HFFc6 (cell line): ENCODE results near the gene ABCF2. TPM values are rescaled to one million over a fixed set of nuclear protein-coding genes. Genes with fewer than 3 reads are reported as not detected.

Experiments used
- DNase-seq: peaks from one replicate; pipeline ENCODE4 v3.0.0-alpha.2; 2018
- H3K27ac Mint-ChIP-seq: 2 replicates; pipeline ENCODE4 v1.8.0; 2020; ENCODE audit warnings: mild to moderate bottlenecking, mixed read lengths
- H3K27me3 Mint-ChIP-seq: 2 replicates; pipeline ENCODE4 v1.8.0; 2021; ENCODE audit warnings: mild to moderate bottlenecking, moderate library complexity, mixed read lengths; ENCODE audit not compliant: insufficient read depth
- H3K36me3 Mint-ChIP-seq: 2 replicates; pipeline ENCODE4 v1.8.0; 2021; ENCODE audit warnings: low read depth, mixed read lengths
- H3K4me1 Mint-ChIP-seq: 2 replicates; pipeline ENCODE4 v1.8.0; 2020; ENCODE audit warnings: low read depth, mixed read lengths
- H3K4me3 Mint-ChIP-seq: 2 replicates; pipeline ENCODE4 v1.8.0; 2020; ENCODE audit warnings: mild to moderate bottlenecking, moderate library complexity, mixed read lengths
- H3K9me3 Mint-ChIP-seq: 2 replicates; pipeline ENCODE4 v1.8.0; 2020; ENCODE audit warnings: mild to moderate bottlenecking, mixed read lengths
- long read RNA-seq: library from polyadenylated mRNA; unstranded; transcript quantifications from one replicate; pipeline ENCODE4 v2.0.0, GENCODE V29; 2019
- total RNA-seq, 6 experiments: library from RNA; stranded (reverse); fragmentation: NEBNext Ultra II Directional; extraction: Animal tissue kit (Norgen Biotek cat#: 25700); gene quantifications; 2 replicates in 1 of 6; 3 replicates in 5 of 6; pipeline ENCODE4 v1.2.3, GENCODE V29; 2021
- TF ChIP-seq, protein P1 (sequence below): fragments of 200-600 bp; sonication (generic); IDR thresholded peaks from 2 replicates; pipeline ENCODE4 v1.5.0; 2021; ENCODE audit warnings: antibody characterized with exemption, mild to moderate bottlenecking

The ABCF2 gene
- total RNA-seq, result 10 to 100 TPM; 63.8 to 79.7 (median 67.8) TPM
- long read RNA-seq, transcript ABCF2-201 (15 exons, 3,546 nt), result major isoform, 87 of 98 reads
- long read RNA-seq, partial matches to known transcripts, result 11 of 98 reads
- long read RNA-seq, other reads (novel, unspliced or antisense), result 0 of 98 reads

DNA sequence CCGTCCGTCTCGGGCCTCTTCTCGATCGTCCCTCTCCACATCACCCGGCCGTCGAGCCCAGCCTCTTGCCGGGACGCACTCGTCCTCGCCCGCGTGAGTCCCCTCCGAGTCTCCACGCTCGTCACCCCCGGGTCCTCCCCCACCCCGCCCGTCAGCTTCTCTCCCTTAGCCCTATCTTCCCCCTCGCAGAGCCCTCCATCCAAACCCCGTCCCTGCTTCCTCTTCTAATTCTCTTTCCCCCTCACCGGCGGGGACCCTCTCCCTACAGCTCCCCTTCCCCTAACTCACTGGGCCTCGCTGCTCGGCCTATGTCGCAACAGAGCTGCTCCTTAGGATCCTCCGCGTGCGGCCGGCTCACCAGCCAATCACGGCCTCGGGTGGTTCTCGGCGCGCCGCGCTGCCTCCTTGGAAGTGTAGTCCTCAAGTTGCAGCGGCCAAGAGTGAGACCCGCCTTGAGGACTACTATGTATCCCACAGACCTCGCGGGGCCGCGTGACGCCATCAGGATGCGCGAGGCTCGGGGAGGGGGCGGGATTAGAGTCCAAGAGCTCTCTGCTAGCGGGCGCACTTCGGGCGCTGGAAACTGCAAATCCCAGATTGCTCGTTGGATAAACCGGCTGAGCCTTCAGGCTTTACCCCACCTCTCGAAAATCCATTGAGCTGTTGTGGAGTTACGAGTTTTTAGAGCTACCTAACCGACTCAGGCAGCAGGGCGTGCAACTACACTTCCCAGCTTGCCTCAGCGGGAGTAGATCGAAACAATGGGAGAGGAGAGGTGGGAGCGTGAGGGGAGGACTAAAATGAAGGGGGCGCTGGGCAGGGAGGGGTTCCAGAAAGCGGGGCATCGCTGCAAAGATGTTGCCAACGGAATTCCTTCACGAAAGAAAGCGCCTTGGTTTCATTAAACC lies at the start of gene ABCF2:
Gene ABCF2 (minus strand): TSS at position 331 of the 908 bp plus-strand sequence. CDS start 747 bp downstream, outside the sequence.
- no peaks in the 10 kb centered on the region; the same call in 1 of the 2 replicates for H3K27me3 Mint-ChIP-seq
- H3K4me1 Mint-ChIP-seq, result peaks cover 44% of the 10 kb centered on the region
- H3K4me3 Mint-ChIP-seq, result peak within 1 kb of the TSS; percentile 97
- TF ChIP-seq, protein P1, sequence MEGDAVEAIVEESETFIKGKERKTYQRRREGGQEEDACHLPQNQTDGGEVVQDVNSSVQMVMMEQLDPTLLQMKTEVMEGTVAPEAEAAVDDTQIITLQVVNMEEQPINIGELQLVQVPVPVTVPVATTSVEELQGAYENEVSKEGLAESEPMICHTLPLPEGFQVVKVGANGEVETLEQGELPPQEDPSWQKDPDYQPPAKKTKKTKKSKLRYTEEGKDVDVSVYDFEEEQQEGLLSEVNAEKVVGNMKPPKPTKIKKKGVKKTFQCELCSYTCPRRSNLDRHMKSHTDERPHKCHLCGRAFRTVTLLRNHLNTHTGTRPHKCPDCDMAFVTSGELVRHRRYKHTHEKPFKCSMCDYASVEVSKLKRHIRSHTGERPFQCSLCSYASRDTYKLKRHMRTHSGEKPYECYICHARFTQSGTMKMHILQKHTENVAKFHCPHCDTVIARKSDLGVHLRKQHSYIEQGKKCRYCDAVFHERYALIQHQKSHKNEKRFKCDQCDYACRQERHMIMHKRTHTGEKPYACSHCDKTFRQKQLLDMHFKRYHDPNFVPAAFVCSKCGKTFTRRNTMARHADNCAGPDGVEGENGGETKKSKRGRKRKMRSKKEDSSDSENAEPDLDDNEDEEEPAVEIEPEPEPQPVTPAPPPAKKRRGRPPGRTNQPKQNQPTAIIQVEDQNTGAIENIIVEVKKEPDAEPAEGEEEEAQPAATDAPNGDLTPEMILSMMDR, result no peak; the same call in 1 of the 2 replicates
- H3K36me3 Mint-ChIP-seq, result peaks cover 35% of the 10 kb centered on the region
- DNase-seq, result peak; percentile 98
- peak within 1 kb of the TSS; percentile 96 for H3K27ac Mint-ChIP-seq
- H3K9me3 Mint-ChIP-seq, result no peaks in the 10 kb centered on the region

DNA sequence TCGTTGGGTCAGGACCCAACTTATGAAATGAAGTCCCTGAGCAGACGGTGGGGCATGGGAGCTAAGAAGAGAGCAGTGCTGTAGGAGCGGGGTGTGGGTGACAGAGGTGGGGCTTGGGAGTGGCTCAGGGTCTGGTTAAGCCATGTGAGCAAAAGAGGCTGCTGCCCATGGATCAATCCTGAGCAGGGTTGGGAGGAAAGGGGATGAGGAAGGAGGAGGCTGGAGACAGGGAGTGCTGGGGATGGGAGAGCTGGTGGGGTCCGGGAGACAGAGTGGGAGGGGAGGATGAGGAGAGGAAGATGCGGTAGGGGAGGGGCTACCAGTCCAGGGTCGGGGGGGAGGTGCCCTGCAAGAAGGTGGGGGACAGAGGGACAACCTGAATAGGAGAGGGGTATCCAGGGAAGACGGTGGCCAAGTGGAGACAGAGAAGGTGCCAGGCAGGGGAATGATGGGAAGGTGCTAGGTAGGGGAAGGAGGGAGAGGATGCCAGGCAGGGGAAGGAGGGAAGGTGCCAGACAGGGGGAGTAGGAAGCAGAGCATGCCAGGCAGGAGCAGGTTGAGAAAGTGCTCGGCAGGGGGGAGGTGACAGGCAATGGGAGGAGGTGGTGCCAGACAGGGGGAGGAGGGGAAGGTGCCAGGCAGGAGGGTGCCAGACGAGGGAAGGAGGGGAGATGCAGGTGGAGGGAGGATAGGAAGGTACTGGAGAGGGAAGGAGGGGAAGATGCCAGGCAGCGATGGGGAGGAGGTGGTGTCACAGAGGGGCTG lies 49.0 kb upstream of the ABCF2 start:
- no peaks in the 10 kb centered on the region for H3K36me3 Mint-ChIP-seq
- H3K9me3 Mint-ChIP-seq, result no peaks in the 10 kb centered on the region
- peaks cover 30% of the 10 kb centered on the region for H3K27me3 Mint-ChIP-seq
- no peaks in the 10 kb centered on the region for H3K4me1 Mint-ChIP-seq
- H3K27ac Mint-ChIP-seq, result no peak overlapping the region
- DNase-seq, result no peak
- TF ChIP-seq, protein P1, result no peak
- H3K4me3 Mint-ChIP-seq, result no peak overlapping the region

DNA sequence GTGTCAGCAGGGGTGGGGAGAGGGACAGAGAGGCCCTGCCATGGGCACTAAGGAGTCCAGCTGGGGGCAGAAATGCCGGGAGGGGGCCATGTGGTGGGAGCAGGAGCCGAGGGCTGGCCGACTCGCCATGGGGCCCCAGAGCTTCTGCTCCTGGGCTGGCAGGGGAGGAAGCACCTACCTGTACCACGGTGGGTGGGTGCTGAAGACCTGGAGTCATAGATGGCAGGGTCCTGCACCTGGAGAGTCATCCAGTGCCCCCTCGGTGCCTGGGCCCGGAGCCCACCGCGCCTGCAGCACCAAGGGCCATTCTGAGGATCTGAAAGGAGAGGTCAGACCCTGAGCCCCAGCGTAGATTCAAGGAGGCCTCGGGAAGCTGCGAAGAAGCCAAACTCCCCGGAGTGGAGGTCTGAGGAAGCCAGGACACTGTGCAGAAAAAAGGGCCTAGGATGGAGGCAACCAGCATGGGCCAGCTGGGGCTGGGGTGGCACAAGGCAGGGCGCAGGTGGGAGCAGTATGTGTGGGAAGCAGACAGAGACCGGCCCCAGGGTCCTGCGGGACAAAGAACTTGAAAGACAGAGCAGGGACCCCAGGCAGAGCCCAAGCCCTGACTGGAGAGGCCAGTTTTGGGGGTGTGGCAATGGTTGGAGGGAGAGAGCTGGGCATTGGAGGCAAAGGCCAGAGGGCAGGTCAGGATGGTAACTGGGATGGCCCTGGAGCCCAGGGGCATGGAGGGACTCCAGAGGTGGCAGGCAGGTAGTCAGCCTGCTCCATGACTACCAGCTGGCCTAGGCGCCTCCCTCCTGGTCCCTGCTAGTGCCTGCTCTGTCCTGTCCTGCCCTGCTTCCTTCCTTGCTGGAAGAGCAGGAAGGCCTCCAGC lies 48.2 kb upstream of the ABCF2 start:
- Mint-ChIP-seq H3K4me1 (no peaks in the 10 kb centered on the region), H3K9me3 (no peaks in the 10 kb centered on the region), H3K4me3 (no peak overlapping the region), H3K36me3 (no peaks in the 10 kb centered on the region), H3K27me3 (peaks cover 33% of the 10 kb centered on the region), H3K27ac (no peak overlapping the region)
- no peak for DNase-seq
- TF ChIP-seq, protein P1, result no peak

DNA sequence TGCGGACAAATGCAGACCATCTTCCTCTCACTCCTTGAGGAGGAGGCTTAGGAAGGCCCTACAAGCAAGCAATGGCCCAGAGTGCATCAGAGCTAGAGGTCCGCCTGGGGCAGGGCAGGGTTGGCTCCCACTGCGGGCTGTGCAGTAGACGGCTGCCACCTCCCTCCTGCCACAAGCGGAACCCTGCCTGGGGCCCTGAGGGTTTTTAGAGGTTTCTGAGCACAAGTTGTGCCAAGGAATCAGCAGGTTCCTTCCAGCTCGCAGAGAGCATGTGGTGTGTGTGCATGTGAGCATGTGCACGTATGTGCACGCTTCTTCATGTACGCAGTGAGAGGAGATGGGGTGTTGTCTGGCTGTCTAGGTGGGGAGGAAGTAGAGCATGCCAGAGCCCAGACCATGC lies 47.4 kb upstream of the ABCF2 start:
- H3K27ac Mint-ChIP-seq, result no peak overlapping the region
- H3K27me3 Mint-ChIP-seq, result peaks cover 32% of the 10 kb centered on the region
- TF ChIP-seq, protein P1, result no peak
- no peaks in the 10 kb centered on the region for H3K36me3 Mint-ChIP-seq
- H3K4me1 Mint-ChIP-seq, result no peaks in the 10 kb centered on the region
- DNase-seq, result no peak
- no peaks in the 10 kb centered on the region for H3K9me3 Mint-ChIP-seq
- H3K4me3 Mint-ChIP-seq, result no peak overlapping the region
